ENCODE data around the gene PEX6.

- TF ChIP-seq EZH2 (optimal IDR thresholded peaks at IDR 0.05; ENCODE audit: low read depth, low read length) (no peak), EZH2phosphoT487 (IDR thresholded peaks at IDR 0.05; ENCODE audit: low read length) (no peak), CTCF (IDR thresholded peaks at IDR 0.05; ENCODE audit: low read length) (no peak)
These were observed 20.9 kb downstream of the PEX6 start for GRCh38 chr6:42958125-42958524.

Measured in MM.1S (cell line).